ENCODE results near the gene WIZ. TPM values are rescaled to one million over a fixed set of nuclear protein-coding genes. Genes with fewer than 3 reads are reported as not detected.
A peak's percentile ranks its signal among the peaks of the same experiment; 100 is the strongest.

Gene WIZ
- total RNA-seq, 4 donors from 2014 or later = 39.1 to 44.9 (median 41.0) TPM

DNA sequence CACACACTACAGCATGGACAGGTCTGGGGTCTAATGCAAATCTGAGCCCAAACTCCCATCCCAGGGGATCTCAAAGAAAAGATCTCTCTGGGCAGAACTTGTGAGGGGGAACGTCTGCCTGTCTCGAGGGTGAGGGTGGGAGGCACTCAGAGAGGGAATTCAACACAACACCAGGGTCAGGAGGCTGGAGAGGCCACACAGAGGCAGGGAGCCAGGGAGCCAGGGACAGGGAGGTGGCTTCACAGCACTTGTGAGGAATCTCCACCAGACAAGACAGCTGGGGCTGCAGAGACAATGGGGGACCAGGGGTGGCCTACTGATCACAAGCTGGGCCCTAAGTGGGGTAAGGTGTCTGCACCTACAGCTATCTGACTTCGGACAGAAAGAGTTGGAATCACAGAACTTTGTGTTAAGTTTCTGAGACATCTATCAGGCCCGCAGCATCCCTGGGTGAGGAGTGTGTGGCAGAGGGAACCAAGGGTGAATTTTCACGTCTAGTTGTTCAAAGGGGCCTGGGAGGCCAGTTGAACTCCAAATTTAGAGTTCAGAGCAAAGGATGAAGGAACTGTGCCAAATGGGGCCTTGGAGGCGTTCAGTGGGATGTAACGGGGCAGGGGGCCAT lies 18.2 kb downstream of the WIZ start:
- no peaks in the 10 kb centered on the region for H3K9me3 ChIP-seq
- H3K4me3 ChIP-seq = peak overlapping the region; percentile 95
- H3K4me1 ChIP-seq = peaks cover 38% of the 10 kb centered on the region
- 13% methylated on average over 7 of the region's 7 CpGs for WGBS
- TF ChIP-seq, protein P1, sequence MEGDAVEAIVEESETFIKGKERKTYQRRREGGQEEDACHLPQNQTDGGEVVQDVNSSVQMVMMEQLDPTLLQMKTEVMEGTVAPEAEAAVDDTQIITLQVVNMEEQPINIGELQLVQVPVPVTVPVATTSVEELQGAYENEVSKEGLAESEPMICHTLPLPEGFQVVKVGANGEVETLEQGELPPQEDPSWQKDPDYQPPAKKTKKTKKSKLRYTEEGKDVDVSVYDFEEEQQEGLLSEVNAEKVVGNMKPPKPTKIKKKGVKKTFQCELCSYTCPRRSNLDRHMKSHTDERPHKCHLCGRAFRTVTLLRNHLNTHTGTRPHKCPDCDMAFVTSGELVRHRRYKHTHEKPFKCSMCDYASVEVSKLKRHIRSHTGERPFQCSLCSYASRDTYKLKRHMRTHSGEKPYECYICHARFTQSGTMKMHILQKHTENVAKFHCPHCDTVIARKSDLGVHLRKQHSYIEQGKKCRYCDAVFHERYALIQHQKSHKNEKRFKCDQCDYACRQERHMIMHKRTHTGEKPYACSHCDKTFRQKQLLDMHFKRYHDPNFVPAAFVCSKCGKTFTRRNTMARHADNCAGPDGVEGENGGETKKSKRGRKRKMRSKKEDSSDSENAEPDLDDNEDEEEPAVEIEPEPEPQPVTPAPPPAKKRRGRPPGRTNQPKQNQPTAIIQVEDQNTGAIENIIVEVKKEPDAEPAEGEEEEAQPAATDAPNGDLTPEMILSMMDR (IDR thresholded peaks at IDR 0.05) = no peak
- no peak for TF ChIP-seq POLR2AphosphoS5 (IDR thresholded peaks at IDR 0.05)
- TF ChIP-seq POLR2A (IDR thresholded peaks at IDR 0.05) = no peak
- TF ChIP-seq EP300 (IDR thresholded peaks at IDR 0.05) = no peak
- no peak for DNase-seq (ENCODE audit: low spot score in 2 of 2)
- H3K27ac ChIP-seq = no peak overlapping the region
- H3K36me3 ChIP-seq = peaks cover 34% of the 10 kb centered on the region
- no peaks in the 10 kb centered on the region for H3K27me3 ChIP-seq

DNA sequence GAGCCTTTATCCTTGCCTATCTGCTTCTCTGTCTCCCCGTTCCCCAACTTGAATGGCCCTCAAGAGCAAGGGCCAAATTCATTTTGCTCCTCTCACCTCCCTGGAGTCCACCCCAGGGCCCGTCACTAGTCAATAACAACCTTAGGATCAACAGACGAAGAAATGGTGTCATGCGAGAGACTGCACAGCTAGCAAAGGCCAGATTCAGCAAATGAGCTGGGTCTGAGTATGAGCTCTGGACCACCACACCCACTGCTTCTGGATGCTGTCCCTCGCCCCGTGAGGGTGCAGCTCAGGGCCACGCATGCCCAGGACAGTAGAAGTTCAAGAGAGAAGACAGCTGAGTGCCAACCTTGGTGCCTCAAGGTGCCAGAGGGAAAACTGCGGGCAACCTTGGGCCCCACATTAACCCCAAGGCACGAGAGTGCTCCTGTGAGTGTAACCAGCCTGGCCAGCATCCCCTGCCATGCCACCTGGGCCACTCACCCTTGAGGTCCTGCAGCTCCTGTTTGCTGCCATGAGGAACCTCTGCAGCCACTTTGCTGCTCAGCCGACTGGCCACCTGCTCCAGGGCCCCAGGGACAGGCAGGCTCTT lies 19.1 kb downstream of the WIZ start:
- no peaks in the 10 kb centered on the region for H3K9me3 ChIP-seq
- 64% methylated on average over 7 of the region's 10 CpGs for WGBS
- no peak for DNase-seq (ENCODE audit: low spot score in 2 of 2)
- peaks cover 38% of the 10 kb centered on the region for H3K4me1 ChIP-seq
- H3K4me3 ChIP-seq = peak overlapping the region; percentile 95
- no peak overlapping the region for H3K27ac ChIP-seq
- no peak for TF ChIP-seq POLR2AphosphoS5 (IDR thresholded peaks at IDR 0.05)
- TF ChIP-seq EP300 (IDR thresholded peaks at IDR 0.05) = no peak
- TF ChIP-seq, protein P1 (IDR thresholded peaks at IDR 0.05) = no peak
- peaks cover 43% of the 10 kb centered on the region for H3K36me3 ChIP-seq
- no peaks in the 10 kb centered on the region for H3K27me3 ChIP-seq

DNA sequence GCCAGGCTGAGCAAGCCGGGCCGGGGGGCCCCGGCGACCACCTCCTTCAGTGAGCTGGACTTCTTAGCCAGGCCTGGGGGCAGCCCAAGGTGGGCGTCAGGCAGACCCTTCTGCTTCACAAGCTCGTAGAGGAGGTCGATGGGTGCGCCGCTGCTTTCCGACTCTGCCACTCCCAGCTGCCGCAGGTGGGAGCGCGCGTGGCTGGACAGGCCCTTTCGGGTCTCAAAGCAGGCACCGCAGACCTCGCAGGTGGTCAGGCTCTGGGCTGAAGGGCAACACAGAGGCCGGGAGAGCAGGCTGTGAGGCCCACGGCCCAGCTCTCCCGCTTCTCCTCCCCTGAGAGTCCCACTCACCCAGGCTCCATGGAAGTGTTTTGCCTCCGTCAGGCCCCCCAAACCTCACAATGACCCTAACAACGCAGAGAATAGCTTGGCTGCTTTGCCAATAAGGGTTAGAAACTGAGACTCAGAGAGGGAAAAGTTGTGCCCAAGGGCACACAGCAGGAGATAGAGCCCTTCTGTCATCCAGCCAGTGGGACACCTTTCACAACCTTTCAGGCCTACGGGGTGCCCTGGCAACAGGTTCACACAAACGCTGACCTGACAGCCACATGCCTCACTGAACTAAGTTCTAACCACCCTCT lies 19.8 kb downstream of the WIZ start:
- H3K36me3 ChIP-seq = peaks cover 50% of the 10 kb centered on the region
- 76% methylated on average over 7 of the region's 24 CpGs for WGBS
- peak in 1 of 2 donors; percentile 65 for DNase-seq (ENCODE audit: low spot score in 2 of 2)

DNA sequence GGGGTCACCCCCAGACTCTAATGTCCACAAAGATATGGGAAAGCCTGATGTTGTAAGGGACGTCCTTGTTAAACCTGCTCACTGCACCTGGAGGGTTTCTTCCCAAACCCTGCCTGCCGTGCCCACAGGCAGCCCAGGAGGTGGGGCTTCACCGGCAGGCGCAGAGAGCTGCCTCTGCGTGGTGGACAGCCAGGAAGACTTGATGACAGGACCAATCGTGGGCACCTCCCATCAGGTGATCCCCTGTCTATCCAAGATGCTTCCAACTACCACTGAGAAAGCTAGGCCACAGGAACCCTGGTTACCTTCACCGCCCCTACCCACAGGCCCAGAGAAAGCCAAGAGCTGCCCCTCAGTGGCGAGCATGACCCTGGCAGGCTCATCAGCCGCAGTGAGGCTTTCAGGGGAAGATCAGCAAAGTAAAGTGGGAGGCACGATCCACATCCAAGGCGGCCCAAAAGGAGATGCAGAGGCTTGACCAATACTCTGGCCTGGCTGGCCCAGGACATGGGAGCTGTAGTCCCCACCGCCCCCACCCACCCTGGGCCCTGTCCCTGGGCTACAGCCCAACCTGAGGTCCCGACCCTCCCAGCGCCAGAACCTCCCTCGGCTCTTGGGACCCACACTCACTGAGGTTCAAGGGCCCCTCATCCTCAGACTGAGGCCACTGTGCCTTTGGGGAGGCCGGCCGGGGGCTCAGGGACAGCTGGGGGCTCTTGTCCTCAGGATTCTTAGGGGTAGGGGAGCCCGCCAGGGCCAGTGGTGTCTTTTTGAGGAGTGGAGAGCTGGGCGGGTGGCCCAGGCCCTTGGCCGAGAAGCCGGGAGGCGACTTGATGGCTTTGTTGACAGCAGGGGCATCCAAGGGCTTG lies 20.6 kb downstream of the WIZ start:
- 88% methylated on average over 13 of the region's 22 CpGs for WGBS
- H3K36me3 ChIP-seq = peaks cover 57% of the 10 kb centered on the region
- TF ChIP-seq POLR2A (IDR thresholded peaks at IDR 0.05) = no peak
- TF ChIP-seq, protein P1 (IDR thresholded peaks at IDR 0.05) = no peak
- TF ChIP-seq EP300 (IDR thresholded peaks at IDR 0.05) = no peak
- TF ChIP-seq POLR2AphosphoS5 (IDR thresholded peaks at IDR 0.05) = no peak

More for the DNA sequence above, 19.8 kb downstream of the WIZ start:
- TF ChIP-seq EP300 (IDR thresholded peaks at IDR 0.05) (no peak), POLR2A (IDR thresholded peaks at IDR 0.05) (no peak), POLR2AphosphoS5 (IDR thresholded peaks at IDR 0.05) (no peak)
- TF ChIP-seq, protein P1 (IDR thresholded peaks at IDR 0.05) = no peak
- peak overlapping the region; percentile 95 for H3K4me3 ChIP-seq
- no peaks in the 10 kb centered on the region for H3K9me3 ChIP-seq
- no peaks in the 10 kb centered on the region for H3K27me3 ChIP-seq
- peaks cover 38% of the 10 kb centered on the region for H3K4me1 ChIP-seq
- H3K27ac ChIP-seq = no peak overlapping the region

More for the DNA sequence above, 20.6 kb downstream of the WIZ start:
- H3K4me1 ChIP-seq = peaks cover 38% of the 10 kb centered on the region
- peak in 1 of 2 donors; percentile 72 for DNase-seq (ENCODE audit: low spot score in 2 of 2)
- no peak overlapping the region for H3K27ac ChIP-seq
- H3K4me3 ChIP-seq = no peak overlapping the region
- H3K9me3 ChIP-seq = no peaks in the 10 kb centered on the region
- H3K27me3 ChIP-seq = no peaks in the 10 kb centered on the region

All from suprapubic skin (tissue), 4 donors.